ENCODE measurements around the gene TNFRSF1B.

DNA sequence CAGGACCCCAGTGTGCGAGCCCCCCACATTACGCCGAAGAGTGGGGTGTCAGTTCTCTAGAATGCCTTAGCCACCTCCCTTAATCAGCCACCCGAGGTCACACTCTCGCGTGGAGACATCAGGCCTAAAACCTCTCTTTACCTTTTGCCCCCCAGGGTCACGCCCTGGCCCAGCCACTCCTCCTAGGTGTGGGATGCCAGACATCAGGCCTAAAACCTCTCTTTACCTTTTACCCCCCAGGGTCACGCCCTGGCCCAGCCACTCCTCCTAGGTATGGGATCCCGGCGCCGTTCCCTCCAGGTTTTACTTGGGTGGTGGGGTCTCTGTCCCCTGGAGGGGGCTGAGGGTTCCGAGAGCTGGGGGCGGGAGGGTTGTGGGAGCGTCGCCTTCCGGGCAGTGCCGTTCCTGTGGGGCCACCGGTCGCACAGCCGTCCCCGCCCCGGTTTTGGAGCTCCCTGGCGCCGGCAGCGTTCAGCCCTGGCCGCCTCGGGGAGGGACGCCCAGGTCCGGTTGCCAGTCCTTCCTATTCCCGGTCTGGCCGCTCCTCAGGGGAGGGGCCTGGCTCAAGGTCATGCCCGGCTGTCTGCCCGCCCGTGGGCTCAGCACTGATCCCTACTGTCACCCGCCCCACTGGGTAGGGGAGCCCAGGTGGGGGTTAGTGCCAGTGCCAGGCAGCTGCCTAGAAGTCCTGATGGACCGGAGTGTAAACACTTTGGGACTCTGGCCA, 63.9 kb downstream of the TNFRSF1B start:
- no peak for TF ChIP-seq EZH2 (IDR thresholded peaks at IDR 0.05)
- no peak for TF ChIP-seq POLR2AphosphoS5 (IDR thresholded peaks at IDR 0.05; ENCODE audit: borderline replicate concordance, low read depth, low read length)
- TF ChIP-seq FOXP2 (optimal IDR thresholded peaks at IDR 0.05; ENCODE audit: control extremely low read depth, extremely low read length, insufficient read depth), result no peak
